Activated CD8-positive, alpha-beta memory T cell treated with anti-CD3 and anti-CD28 coated beads for 36 hours (primary cell): ENCODE data around the gene AHSP. TPM values are rescaled to one million over a fixed set of nuclear protein-coding genes. Genes with fewer than 3 reads are reported as not detected.
"Not testable (repeated sequence)": the region's sequence is repeated elsewhere in the genome, so short reads cannot be mapped to it uniquely, and the experiment has no call there.

ENCODE experiments used
- CTCF ChIA-PET: fragments of 350-600 bp; sonication (Branson Sonifier 250); formaldehyde crosslinking; loops from one replicate; lab custom pipeline; 2021; ENCODE audit warnings: antibody characterized with exemption; lab: Charles Lee
- POLR2A ChIA-PET: fragments of 350-600 bp; sonication (Branson Sonifier 250); formaldehyde crosslinking; loops from one replicate; lab custom pipeline; 2021; ENCODE audit warnings: antibody characterized with exemption; lab: Charles Lee
- total RNA-seq, 2 experiments: library from RNA; stranded (reverse); gene quantifications; one replicate each; pipeline ENCODE4 v1.2.3, GENCODE V29; 2021

The AHSP gene
- total RNA-seq, 2 experiments from 2014 or later: not detected

DNA sequence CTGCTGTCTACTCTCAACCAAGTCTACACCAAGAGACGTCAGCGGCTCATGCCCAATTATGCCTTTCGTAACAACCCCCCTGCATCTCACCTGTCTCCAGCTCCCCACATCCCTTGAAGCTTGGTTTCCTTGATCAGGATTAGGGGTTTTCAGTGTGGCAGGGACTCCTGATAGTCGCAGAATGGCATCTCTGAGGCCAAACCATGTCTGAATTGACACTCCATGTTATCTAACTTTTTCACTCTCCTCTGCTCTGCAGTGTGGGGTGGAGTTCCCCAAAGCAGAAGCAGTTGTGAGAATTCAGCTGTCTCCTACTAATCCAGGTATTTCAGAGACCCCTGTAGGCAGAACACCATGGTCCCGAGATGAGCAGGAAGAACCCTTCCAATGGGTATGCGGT lies 5.6 kb upstream of the AHSP start:
- ChIA-PET CTCF (no interaction called here), POLR2A (no interaction called here)

DNA sequence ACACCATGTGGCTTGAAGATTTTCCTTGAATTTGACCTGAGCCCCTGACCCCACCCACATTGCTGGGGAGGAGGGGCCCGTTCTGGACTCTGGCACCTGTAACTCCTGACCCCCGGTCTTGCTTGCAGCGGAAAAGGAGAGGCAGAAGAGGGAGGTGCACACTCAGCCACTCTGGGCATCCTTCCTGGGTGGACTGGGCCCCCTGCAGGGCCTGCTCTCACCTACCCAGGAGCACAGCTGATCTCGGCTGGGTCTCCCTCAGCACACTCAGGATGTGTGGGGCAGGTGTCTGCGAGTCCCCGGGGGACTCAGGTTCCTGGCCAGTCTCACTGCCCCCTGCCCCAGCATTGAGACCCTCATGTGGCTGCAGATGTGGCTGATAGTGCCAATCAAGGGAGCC lies 3.9 kb upstream of the AHSP start:
- CTCF ChIA-PET, POLR2A ChIA-PET: not testable (repeated sequence)

DNA sequence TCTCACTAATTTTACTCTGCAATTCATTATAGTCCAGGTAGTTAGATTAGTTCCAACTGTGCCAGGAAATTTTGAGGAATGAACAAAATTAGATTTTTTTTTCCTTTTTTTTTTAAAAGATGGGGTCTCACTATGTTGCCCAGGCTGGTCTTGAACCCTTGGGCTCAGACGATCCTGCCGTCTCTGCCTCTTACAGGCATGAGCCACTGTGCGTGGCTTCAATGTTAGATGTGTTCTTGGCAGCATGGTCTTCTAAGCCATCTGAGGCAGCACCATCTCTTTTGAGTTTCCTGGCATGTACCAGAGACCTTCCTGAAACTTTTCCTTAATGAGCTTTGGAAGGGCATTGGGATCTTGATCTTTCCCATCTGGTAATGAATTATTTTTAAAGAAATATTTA lies 2.6 kb upstream of the AHSP start:
- CTCF ChIA-PET: no interaction called here
- POLR2A ChIA-PET: no interaction called here

GRCh38 chr16:31528523-31529107 lies 915 bp downstream of the AHSP start:
- ChIA-PET POLR2A (no interaction called here), CTCF (no interaction called here)

DNA sequence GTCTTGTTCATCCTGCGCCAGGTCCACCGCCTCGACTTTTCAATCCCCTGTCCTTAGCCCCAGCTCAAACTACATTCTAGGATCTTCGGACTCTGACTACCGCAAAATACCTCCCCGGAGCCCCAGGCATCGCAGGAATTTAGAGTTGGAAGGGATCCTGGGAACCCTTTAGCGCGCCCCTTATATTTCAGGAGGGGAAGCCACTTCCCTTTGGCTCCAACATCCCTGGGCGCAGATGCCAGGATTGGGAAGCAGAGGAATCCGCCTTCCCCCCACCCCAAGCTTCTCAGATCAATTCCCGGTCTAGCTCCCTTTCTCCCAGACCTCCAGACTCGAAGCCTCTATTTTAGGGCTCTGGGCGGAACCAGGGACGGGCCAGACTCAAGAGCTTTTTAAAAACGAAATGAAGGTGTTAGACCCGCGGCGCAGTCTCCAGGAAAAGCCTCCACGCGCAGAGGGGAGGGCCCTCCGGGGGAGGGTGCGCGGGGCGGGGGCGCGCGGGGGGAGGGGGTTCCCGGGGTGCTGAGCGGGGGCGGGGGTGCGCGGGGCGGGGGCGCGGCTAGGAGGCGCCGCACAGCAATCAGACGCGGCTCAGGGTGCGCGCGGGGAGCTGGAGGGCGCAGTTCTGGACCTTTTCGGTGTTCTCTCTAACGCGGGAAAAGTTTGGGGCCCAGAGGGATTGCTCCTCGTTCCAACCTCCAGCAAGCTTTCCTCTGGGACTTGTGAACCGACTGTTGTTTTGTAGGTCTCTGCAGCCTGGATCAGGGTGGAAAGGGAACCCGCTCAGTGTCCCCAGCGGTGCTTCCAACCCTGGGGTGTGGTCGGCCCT lies 1.6 kb downstream of the AHSP start:
- ChIA-PET CTCF (no interaction called here), POLR2A (no interaction called here)

- ChIA-PET CTCF (no interaction called here), POLR2A (no interaction called here)
Observed at GRCh38 chr16:31529937-31530312, 2.2 kb downstream of the AHSP start.

- ChIA-PET CTCF (no interaction called here), POLR2A (no interaction called here)
Observed at GRCh38 chr16:31530405-31530804, 2.7 kb downstream of the AHSP start.

GRCh38 chr16:31531096-31531495 lies 3.4 kb downstream of the AHSP start:
- ChIA-PET CTCF (no interaction called here), POLR2A (no interaction called here)

- ChIA-PET POLR2A (no interaction called here), CTCF (no interaction called here)
Observed at GRCh38 chr16:31532120-31532519, 4.4 kb downstream of the AHSP start.

DNA sequence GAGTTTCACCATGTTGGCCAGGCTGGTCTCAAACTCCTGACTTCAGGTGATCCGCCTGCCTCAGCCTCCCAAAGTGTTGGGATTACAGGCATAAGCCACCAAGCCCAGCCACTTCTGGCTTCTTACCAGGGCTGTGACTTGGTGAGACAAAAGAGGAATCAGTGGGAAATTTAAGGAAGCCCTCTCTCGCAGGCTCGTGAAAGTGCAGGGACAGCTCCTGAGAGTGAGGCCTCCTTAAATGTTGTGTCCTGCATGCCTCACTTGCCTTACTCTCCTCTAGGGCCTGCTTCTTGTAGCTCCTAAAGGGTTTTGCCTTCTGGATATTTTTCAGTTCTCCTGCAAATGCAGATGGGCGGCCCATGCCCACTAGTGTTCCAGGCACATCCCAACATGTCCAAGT lies 5.2 kb downstream of the AHSP start:
- ChIA-PET POLR2A (no interaction called here), CTCF (no interaction called here)

DNA sequence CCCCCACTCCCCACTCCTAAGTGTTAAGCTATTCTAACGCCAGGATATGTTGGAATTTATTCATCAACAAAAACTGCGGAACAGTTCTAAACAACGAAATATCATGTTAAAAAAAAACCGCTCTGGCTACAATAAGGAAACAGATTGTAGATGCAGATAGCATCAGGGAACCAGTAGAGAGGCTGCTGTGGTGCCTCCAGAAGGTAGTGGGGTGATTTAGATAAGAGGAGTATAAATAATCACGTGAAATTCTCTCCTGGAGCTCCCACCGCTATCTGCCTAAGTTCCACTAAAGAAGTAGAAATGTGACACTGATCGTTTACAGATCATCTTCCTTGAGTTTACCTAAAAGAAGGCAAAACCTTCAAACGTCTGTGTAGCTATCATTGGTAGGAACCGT lies 8.0 kb downstream of the AHSP start:
- POLR2A ChIA-PET: interaction anchor here (0.5 kb wide), 1 partner anchor 52 kb away, joined by 3 read pairs; no protein-coding TSS in a partner anchor
- CTCF ChIA-PET: no interaction called here

- POLR2A ChIA-PET: no interaction called here
- CTCF ChIA-PET: no interaction called here
Observed at GRCh38 chr16:31536804-31537361, 9.2 kb downstream of the AHSP start.

GRCh38 chr16:31537362-31538242 lies 9.9 kb downstream of the AHSP start:
- ChIA-PET POLR2A (no interaction called here), CTCF (no interaction called here)

- CTCF ChIA-PET, POLR2A ChIA-PET: not testable (repeated sequence)
Observed at GRCh38 chr16:31538243-31538598, 10.5 kb downstream of the AHSP start.

DNA sequence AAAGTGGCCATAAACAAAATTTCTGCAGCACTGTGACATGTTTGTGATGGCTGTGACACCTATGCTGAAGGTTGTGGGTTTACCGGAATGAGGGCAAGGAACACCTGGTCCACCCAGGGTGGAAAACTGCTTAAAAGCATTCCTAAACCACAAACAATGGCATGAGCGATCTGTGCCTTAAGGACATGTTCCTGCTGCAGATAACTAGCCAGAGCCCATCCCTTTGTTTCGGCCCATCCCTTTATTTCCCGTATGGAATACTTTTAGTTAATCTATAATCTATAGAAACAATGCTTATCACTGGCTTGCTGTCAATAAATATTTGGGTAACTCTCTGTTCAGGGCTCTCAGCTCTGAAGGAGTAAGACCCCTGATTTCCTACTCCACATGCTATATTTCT lies 12.1 kb downstream of the AHSP start:
- CTCF ChIA-PET, POLR2A ChIA-PET: not testable (repeated sequence)

- ChIA-PET POLR2A (no interaction called here), CTCF (no interaction called here)
Observed at GRCh38 chr16:31542763-31543162, 15.1 kb downstream of the AHSP start.

DNA sequence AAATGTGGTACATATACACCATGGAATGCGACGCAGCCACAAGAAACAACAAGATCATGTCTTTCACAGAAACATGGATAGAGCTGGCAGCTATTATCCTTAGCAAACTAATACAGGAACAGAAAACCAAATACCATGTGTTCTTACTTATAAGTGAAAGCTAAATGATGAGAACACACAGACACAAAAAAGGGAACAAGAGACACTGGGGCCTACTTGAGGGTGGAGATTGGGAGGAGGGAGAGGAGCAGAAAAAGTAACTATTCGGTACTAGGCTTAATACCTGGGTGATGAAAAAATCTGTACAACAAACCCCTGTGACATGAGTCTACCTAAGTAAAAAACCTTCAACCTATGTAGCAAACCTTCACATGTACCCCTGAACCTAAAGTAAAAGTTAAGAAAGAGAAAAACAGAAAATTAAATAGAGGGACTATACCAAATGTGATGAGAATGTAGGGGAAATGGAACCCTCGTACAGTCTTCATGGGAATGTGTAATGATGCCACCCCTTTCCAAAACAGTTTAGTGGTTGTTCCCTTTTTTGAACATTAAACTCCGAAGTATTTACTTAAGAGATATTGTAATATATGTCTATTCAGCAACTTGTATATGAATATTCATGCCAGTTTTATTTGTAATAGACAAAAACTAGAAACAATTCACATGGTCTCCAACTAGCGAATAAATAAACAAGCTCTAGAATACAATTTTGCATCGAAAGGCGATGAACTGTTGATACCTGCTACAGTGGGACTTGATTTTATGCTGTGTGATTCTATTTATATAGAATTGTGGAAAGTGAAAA lies 33.9 kb downstream of the AHSP start:
- ChIA-PET POLR2A (no interaction called here), CTCF (no interaction called here)

DNA sequence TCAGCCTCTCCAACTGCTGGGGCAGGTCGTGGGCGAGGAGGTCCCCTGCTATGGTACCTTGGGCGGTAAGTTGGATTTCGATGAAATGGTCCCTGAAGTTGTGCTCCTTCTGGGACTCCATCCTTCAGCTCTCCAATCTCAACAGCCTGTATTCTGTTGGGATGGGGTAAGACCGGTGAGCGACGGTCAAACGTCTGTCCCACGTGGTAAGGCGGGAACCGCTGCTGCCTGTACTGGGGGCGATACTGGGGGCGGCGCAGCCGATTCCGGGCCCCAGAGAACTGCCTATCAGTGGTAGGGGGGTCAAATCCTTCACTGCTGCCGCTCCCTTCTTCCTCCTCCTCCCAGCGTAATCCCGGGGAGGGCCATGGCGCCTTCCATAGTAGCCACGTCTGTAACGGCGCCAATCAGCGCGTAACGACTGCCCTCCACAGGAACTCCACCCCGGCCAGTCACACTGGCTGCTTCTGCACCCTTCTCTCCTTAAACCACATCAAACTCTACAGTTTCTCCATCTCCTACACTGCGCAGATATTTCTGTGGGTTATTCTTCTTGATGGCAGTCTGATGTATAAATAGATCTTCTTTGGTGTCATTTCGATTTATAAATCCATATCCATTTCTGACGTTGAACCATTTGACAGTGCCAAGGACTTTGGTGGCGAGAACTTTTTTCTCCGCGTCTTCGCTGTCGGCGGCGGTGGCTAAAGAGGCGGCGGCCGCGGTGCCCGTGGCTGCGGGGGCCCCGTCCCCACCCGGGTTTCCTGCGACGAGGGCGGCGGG lies 41.1 kb downstream of the AHSP start:
- ChIA-PET CTCF (no interaction called here), POLR2A (no interaction called here)

DNA sequence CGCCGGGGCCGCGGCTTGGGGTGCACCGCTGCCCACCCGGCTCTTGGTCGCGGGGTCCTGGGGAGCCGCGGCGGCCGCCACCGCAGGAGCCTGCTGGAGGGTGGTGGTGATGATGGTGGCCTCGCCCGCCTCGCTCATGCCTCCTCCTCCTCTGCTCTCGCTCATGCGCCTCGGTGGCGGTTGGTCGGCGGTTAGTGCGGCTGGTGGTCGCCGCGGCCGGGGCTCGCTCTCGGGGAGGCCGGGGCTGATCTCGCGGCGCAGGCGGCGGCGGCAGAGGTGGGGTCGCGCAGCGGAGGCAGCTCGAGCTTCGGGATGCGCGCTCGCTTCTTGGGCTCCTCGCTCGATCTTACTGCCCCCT lies 41.6 kb downstream of the AHSP start:
- POLR2A ChIA-PET: no interaction called here
- CTCF ChIA-PET: no interaction called here
